AG09319 (cell line): ENCODE measurements around the gene TSC22D1.

Experiments used
- DNase-seq: peaks from one replicate; pipeline ENCODE4 v3.0.0-alpha.2; 2010; ENCODE audit warnings: low read depth; ENCODE audit errors: extremely low read depth
- TF ChIP-seq, protein P1 (sequence below): IDR thresholded peaks from 2 replicates; pipeline ENCODE4 v1.5.1; 2011; ENCODE audit warnings: low read depth, mild to moderate bottlenecking, inconsistent platforms, low read length, moderate library complexity

TSC22D1 gene

DNA sequence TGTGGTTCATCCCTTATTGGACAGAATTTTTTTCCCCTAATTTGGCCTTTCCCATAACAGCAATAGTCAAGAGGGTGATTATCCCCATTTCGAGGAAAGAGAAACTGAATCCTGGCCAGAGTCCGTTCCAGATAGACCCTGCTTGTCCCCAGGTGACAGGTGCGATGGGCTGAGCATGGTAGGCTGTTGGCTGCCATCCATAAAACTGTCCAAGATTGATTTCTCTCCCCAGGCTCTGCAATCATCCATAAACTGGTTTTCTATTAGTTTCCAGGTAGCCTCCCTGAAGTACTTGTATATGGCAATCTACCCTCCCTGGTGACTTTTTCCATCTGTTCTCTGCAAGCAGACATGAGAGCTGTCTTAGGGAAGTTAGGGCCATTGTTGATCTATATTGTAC lies 177.1 kb downstream of the TSC22D1 start:
- DNase-seq: no peak
- TF ChIP-seq, protein P1, sequence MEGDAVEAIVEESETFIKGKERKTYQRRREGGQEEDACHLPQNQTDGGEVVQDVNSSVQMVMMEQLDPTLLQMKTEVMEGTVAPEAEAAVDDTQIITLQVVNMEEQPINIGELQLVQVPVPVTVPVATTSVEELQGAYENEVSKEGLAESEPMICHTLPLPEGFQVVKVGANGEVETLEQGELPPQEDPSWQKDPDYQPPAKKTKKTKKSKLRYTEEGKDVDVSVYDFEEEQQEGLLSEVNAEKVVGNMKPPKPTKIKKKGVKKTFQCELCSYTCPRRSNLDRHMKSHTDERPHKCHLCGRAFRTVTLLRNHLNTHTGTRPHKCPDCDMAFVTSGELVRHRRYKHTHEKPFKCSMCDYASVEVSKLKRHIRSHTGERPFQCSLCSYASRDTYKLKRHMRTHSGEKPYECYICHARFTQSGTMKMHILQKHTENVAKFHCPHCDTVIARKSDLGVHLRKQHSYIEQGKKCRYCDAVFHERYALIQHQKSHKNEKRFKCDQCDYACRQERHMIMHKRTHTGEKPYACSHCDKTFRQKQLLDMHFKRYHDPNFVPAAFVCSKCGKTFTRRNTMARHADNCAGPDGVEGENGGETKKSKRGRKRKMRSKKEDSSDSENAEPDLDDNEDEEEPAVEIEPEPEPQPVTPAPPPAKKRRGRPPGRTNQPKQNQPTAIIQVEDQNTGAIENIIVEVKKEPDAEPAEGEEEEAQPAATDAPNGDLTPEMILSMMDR: no peak

DNA sequence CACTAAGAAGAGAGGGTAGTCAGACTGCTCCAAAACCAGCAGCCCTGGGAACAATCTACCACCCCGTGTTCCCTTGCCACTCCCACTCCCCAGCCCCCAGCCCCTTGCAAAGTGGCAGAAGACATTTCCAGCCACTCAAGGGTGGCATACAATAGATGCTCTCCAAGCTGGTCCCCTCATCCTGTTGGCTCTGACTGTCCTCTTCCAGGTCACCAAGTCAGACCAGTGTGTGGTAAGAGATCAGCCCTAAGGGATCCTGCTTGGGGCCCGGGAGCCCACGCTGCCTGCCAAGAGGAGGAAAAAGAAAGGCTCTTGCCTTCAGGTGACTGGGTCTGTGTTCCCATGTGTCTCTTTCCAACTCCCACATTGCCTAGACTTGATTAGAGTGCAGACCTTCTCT lies 177.5 kb downstream of the TSC22D1 start:
- no peak for DNase-seq
- TF ChIP-seq, protein P1: no peak

DNA sequence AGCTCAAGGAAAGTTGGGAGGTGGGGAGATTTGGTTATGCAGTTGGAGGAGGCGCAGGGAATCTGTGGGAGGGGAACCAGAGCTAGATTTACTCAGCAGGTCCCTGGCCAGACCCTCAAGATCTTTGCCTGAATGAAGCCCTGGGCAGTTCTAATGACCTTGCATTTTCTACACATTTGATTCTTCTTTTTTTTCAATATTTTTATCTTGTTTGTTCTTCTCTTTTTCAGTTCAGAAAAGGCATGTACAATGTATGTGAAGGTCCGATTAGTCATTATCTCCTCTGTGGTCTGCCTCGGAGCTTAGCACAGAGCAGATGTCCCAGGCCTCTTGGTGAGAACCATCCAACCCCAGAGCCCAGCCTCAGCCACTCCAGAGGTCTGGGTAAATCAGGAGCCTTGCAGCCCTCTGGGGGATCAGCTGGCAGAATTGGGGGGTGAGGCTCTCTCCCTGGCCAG lies 178.3 kb downstream of the TSC22D1 start:
- TF ChIP-seq, protein P1: no peak
- no peak for DNase-seq

DNA sequence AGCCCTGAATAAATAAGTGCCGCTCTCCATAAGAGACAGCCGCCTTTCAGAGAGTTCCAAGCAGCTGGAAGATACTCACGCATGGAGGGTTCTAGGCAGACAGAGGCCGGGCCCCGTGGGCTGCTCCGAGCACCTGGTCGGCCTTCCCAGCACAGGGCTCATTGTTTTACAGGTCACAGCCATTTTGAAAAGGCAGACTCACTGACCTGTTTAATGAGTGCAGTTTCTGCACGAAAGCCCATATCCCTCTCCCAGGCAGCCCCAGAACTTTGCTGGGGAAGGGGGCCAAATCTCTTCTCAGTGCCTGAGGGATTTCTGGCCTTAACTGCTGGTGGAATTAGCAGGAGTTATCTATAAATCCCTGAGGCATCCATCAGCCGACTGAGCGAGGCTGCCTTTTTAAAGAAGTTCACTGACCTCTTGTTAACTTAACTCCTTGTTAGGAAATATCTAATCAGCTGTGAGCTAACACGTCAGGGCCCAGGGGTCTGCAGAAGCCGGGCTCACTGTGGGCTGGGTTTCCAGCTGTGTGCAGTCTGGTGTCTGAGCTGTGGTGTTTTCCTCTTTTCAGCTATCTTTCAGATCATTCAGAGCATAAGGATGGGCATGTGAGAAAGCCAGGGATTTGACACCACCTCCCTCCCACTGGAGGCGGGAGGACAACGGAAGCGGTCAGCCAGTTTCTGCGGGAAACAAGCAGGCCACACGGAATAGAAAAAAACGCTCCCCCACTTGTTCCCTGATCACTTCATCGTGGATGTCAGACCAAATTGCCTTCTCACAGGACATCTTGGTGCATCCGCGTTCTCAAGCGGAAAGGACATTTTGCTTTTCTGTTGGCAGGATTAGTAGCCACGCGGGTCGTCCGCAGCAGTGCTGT lies 179.2 kb downstream of the TSC22D1 start:
- TF ChIP-seq, protein P1: no peak
- peak; percentile 14 for DNase-seq

DNA sequence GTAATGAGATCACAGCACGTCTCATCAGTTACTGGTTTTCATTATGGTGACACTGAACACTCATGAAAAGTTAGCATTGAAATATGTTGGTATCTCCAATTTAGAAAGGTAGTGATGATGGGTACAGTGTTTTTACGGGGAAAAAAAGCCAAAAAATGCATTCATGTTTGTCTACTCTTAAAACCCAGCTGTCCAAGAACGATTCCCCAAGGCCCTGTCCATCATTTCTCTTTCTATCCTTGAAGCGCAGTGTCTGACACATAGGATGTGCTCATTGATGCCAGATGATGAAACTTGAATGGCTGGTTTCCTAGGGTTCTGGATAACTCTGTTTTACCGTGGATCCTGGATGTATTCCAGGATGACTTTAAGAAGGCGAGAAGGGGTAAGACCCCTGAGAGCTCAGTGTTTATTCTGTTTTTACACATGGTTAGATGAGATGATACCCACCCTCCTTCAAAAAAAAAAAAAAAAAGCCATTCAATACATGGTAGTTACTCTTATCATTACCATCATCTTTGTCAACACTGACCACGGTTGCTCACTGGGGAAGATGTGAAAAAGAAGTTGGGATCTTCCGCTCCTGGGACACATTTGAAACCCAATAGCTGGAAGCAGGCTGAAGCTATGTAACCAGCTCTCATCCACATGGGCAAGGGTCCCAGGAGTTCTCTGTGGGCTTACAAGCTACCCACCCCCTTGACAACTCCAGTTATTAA lies 180.0 kb downstream of the TSC22D1 start:
- TF ChIP-seq, protein P1: no peak

DNA sequence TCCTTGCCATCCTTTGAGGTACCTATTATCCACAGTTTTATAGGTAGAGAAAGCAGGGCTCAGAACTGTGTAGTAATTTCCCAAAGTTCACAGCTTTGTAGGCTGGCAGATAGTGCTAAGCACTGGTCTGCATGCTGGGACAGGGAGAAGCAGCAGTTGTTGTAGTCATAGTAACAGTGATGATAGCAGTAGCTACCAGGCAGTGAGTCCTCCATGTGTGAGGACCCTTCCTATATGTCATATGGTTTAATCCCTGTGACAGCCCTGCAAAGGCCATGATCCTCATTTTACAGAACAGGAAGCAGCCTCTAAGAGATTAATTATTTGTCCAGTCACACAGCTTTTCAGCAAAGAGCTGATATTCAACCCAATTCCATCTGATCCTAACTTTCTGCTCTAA lies 181.5 kb downstream of the TSC22D1 start:
- TF ChIP-seq, protein P1: no peak
- DNase-seq: no peak

More for the DNA sequence above, 180.0 kb downstream of the TSC22D1 start:
- DNase-seq: no peak

DNA sequence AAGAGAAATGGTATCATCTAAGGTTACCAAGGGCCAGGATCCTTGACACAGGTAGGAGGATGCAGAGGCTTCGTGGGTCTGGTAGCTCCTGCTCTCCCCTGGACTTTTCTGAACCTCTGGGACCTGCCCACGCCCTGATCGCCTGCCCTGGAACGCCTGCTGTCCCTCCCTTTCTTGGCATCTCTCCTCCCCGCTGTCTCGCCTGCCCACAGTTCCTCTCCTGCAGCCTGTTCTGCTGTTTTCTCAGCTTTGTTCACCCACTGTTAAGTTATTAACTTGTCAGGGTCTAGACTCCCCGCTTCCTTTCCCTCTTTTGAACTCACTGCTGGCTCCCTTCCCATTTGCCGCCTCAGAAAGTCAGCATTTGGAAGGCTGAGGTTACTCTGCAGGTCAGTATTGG lies 182.7 kb downstream of the TSC22D1 start:
- DNase-seq: no peak

More for the DNA sequence above, 182.7 kb downstream of the TSC22D1 start:
- TF ChIP-seq, protein P1: no peak
